ENCODE results near the gene CCHCR1.

DNA sequence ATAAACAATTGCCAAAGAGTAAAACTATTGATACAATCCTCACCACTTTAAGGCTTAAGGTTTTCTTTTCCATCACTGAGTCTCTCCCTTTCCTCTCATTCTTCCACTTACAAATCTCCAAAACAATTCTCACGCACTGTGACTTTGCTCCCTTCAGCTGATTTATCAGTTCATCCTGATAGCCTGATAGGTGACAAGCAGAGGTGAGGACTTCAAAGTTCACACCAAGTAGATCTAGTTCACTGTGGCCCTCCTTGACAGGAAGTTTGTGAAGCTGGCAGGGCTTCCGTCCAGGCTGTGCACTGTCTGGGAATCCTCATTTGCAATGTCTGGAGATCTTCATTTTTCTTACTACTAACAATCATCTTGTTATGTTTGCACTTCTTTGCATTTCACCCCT is 48.0 kb upstream of the CCHCR1 start:
- TF ChIP-seq, protein P1, sequence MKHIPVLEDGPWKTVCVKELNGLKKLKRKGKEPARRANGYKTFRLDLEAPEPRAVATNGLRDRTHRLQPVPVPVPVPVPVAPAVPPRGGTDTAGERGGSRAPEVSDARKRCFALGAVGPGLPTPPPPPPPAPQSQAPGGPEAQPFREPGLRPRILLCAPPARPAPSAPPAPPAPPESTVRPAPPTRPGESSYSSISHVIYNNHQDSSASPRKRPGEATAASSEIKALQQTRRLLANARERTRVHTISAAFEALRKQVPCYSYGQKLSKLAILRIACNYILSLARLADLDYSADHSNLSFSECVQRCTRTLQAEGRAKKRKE (CRISPR knock-in tag; IDR thresholded peaks at IDR 0.05; ENCODE audit: low read depth), result no peak
- TF ChIP-seq POLR2A (IDR thresholded peaks at IDR 0.05; ENCODE audit: low read length), result no peak
- no peak for TF ChIP-seq CEBPB (IDR thresholded peaks at IDR 0.05)
- TF ChIP-seq RAD21 (conservative IDR thresholded peaks at IDR 0.05 in 1 of 2, IDR thresholded peaks at IDR 0.05 in 1 of 2), result no peak
- TF ChIP-seq, protein P2, sequence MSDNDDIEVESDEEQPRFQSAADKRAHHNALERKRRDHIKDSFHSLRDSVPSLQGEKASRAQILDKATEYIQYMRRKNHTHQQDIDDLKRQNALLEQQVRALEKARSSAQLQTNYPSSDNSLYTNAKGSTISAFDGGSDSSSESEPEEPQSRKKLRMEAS (IDR thresholded peaks at IDR 0.05), result no peak
- TF ChIP-seq SREBF2 (IDR thresholded peaks at IDR 0.05), result no peak
- TF ChIP-seq, protein P3, sequence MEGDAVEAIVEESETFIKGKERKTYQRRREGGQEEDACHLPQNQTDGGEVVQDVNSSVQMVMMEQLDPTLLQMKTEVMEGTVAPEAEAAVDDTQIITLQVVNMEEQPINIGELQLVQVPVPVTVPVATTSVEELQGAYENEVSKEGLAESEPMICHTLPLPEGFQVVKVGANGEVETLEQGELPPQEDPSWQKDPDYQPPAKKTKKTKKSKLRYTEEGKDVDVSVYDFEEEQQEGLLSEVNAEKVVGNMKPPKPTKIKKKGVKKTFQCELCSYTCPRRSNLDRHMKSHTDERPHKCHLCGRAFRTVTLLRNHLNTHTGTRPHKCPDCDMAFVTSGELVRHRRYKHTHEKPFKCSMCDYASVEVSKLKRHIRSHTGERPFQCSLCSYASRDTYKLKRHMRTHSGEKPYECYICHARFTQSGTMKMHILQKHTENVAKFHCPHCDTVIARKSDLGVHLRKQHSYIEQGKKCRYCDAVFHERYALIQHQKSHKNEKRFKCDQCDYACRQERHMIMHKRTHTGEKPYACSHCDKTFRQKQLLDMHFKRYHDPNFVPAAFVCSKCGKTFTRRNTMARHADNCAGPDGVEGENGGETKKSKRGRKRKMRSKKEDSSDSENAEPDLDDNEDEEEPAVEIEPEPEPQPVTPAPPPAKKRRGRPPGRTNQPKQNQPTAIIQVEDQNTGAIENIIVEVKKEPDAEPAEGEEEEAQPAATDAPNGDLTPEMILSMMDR (IDR thresholded peaks at IDR 0.05), result no peak
- no peak for TF ChIP-seq EHMT2 (IDR thresholded peaks at IDR 0.05; ENCODE audit: low read depth)
- no peak for TF ChIP-seq POLR2AphosphoS2 (conservative IDR thresholded peaks at IDR 0.05; ENCODE audit: low read length)
- TF ChIP-seq, protein P4, sequence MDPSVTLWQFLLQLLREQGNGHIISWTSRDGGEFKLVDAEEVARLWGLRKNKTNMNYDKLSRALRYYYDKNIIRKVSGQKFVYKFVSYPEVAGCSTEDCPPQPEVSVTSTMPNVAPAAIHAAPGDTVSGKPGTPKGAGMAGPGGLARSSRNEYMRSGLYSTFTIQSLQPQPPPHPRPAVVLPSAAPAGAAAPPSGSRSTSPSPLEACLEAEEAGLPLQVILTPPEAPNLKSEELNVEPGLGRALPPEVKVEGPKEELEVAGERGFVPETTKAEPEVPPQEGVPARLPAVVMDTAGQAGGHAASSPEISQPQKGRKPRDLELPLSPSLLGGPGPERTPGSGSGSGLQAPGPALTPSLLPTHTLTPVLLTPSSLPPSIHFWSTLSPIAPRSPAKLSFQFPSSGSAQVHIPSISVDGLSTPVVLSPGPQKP (IDR thresholded peaks at IDR 0.05; ENCODE audit: low read depth, low read length), result no peak
- TF ChIP-seq CBX8 (IDR thresholded peaks at IDR 0.05), result no peak
- TF ChIP-seq, protein P5, sequence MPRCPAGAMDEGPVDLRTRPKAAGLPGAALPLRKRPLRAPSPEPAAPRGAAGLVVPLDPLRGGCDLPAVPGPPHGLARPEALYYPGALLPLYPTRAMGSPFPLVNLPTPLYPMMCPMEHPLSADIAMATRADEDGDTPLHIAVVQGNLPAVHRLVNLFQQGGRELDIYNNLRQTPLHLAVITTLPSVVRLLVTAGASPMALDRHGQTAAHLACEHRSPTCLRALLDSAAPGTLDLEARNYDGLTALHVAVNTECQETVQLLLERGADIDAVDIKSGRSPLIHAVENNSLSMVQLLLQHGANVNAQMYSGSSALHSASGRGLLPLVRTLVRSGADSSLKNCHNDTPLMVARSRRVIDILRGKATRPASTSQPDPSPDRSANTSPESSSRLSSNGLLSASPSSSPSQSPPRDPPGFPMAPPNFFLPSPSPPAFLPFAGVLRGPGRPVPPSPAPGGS (IDR thresholded peaks at IDR 0.05), result no peak
- TF ChIP-seq EP300 (IDR thresholded peaks at IDR 0.05), result no peak
